ENCODE measurements around the gene CDX2. TPM values are rescaled to one million over a fixed set of nuclear protein-coding genes. Genes with fewer than 3 reads are reported as not detected.

Gene CDX2
- total RNA-seq, 1 donor from 2014 or later, result not detected

DNA sequence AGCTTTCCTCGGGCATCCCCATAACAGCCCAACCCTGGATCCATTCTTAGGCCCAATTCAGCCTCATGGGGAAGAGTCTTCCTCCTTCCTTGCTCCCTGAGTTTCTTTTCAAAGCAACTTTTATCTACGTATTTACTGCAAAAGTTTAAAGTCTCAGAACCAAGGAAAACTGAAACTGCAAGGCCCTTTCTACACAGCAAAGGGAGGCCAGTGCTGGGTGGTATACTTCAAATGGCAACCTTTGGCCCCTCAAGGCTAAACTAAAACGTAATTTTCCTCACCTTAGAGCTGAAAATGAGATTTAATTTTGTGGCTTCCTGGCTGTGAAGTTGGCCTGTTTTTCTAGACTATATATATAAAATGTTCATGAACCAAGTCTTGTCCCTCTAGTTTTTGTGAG is 5.6 kb downstream of the CDX2 start:
- no peak for DNase-seq (ENCODE audit: low spot score)
- Mint-ChIP-seq H3K36me3 (ENCODE audit: low read depth) (no peaks in the 10 kb centered on the region), H3K9me3 (ENCODE audit: low read depth) (no peaks in the 10 kb centered on the region), H3K4me1 (ENCODE audit: low read depth) (peaks cover 19% of the 10 kb centered on the region), H3K27me3 (ENCODE audit: low read depth) (peaks cover 80% of the 10 kb centered on the region), H3K27ac (ENCODE audit: unreplicated experiment) (no peak overlapping the region), H3K4me3 (ENCODE audit: unreplicated experiment) (no peak overlapping the region)
- TF ChIP-seq, protein P1, sequence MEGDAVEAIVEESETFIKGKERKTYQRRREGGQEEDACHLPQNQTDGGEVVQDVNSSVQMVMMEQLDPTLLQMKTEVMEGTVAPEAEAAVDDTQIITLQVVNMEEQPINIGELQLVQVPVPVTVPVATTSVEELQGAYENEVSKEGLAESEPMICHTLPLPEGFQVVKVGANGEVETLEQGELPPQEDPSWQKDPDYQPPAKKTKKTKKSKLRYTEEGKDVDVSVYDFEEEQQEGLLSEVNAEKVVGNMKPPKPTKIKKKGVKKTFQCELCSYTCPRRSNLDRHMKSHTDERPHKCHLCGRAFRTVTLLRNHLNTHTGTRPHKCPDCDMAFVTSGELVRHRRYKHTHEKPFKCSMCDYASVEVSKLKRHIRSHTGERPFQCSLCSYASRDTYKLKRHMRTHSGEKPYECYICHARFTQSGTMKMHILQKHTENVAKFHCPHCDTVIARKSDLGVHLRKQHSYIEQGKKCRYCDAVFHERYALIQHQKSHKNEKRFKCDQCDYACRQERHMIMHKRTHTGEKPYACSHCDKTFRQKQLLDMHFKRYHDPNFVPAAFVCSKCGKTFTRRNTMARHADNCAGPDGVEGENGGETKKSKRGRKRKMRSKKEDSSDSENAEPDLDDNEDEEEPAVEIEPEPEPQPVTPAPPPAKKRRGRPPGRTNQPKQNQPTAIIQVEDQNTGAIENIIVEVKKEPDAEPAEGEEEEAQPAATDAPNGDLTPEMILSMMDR (IDR thresholded peaks at IDR 0.05), result no peak

DNA sequence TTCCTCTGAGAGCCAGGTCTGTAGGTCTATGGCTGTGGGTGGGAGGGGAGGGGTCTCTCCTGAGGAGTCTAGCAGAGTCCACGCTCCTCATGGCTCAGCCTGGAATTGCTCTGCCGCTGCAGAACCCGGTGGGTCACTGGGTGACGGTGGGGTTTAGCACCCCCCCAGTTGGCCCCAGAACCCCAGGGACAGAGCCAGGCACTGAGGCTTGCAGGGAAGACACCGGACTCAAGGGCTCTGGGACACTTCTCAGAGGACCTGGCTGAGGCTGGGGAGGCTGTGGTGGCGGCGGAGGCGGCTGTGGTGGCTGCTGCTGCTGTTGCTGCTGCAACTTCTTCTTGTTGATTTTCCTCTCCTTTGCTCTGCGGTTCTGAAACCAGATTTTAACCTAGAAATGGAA is 6.1 kb downstream of the CDX2 start:
- H3K27me3 Mint-ChIP-seq (ENCODE audit: low read depth), result peaks cover 84% of the 10 kb centered on the region
- TF ChIP-seq, protein P1 (IDR thresholded peaks at IDR 0.05), result no peak

DNA sequence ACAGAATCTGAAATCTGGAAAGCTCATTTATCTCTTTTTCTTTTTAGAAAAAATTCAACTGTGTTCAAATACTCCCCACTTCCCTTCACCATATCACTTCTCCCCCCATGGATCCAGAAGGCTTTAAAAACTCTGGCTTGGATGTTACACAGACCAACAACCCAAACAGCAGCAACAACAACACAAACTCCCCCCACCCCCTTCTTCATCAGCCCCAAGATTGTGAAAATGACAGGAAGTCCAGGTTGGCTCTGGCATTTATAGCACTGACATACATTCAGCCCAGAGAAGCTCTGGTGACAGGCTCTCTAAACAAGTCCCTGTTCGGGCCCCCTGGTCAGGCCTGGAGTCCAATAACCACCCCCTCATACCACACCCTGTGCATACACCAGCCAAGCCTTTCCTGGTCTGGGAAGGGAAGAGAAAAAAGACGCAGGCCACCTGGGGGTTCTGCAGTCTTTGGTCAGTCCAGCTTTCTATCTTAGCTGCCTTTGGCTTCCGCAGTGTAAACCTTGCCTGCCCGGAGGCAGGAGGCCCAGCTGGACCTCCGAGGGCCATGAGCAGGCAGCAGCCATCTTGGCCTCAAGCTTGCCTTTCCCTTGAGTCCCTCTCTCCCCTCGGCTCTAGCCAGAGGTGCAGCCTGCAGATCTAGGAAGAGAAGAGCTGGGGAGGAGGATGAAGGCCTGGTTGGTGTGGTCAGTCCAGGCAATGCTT is 6.8 kb downstream of the CDX2 start:
- H3K27ac Mint-ChIP-seq (ENCODE audit: unreplicated experiment), result no peak overlapping the region
- no peak overlapping the region for H3K4me3 Mint-ChIP-seq (ENCODE audit: unreplicated experiment)
- H3K27me3 Mint-ChIP-seq (ENCODE audit: low read depth), result peaks cover 81% of the 10 kb centered on the region
- H3K9me3 Mint-ChIP-seq (ENCODE audit: low read depth), result no peaks in the 10 kb centered on the region
- peaks cover 17% of the 10 kb centered on the region for H3K4me1 Mint-ChIP-seq (ENCODE audit: low read depth)
- H3K36me3 Mint-ChIP-seq (ENCODE audit: low read depth), result no peaks in the 10 kb centered on the region
- TF ChIP-seq, protein P1 (IDR thresholded peaks at IDR 0.05), result no peak
- DNase-seq (ENCODE audit: low spot score), result no peak

More for the DNA sequence above, 6.1 kb downstream of the CDX2 start:
- no peaks in the 10 kb centered on the region for H3K36me3 Mint-ChIP-seq (ENCODE audit: low read depth)
- H3K4me3 Mint-ChIP-seq (ENCODE audit: unreplicated experiment), result no peak overlapping the region
- H3K9me3 Mint-ChIP-seq (ENCODE audit: low read depth), result no peaks in the 10 kb centered on the region
- DNase-seq (ENCODE audit: low spot score), result no peak
- peaks cover 17% of the 10 kb centered on the region for H3K4me1 Mint-ChIP-seq (ENCODE audit: low read depth)
- no peak overlapping the region for H3K27ac Mint-ChIP-seq (ENCODE audit: unreplicated experiment)

DNA sequence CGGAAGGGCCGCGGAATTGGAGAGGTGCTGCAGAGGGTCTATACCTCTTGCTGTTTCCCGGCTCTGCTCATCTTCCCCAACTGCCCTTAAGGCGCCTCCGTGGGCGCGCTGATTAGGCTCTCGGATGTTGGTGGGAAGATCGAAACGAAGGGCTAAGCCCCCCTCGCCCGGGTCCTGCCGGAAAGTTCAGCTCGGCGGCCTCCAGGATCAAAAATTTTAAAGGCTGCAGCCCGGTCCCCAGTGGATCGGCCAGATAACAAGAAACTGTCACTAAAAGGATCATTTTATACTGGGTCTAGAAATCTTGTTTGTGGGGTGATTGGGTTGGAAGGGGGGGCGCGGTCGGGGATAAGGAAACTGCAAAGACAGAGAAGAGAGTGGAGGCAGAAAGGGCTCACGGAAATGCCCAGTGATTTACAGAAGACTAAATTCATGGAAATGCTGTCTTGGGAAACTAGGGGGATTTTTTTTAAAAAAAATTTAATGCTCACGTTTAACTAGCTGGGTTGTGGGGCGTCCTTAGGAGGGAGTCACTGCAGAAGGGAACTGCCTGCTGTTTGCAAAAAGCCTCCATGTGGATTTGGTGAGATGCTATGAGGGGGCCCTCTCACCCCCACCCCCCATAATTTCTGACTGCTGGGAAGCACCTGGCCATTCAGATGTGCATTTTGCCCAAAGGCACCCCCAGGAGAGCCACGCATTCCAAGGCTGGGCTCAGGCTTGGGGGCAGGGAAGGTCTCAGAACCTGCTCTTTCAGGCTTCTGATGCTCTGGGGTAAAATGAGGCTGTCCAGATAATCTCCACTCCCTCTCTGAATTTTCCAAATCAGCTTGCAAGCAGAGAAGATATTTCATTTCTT is 7.7 kb downstream of the CDX2 start:
- Mint-ChIP-seq H3K4me1 (ENCODE audit: low read depth) (peaks cover 16% of the 10 kb centered on the region), H3K4me3 (ENCODE audit: unreplicated experiment) (no peak overlapping the region), H3K9me3 (ENCODE audit: low read depth) (no peaks in the 10 kb centered on the region), H3K36me3 (ENCODE audit: low read depth) (no peaks in the 10 kb centered on the region), H3K27me3 (ENCODE audit: low read depth) (peaks cover 81% of the 10 kb centered on the region), H3K27ac (ENCODE audit: unreplicated experiment) (no peak overlapping the region)
- DNase-seq (ENCODE audit: low spot score), result no peak
- TF ChIP-seq, protein P1 (IDR thresholded peaks at IDR 0.05), result no peak

DNA sequence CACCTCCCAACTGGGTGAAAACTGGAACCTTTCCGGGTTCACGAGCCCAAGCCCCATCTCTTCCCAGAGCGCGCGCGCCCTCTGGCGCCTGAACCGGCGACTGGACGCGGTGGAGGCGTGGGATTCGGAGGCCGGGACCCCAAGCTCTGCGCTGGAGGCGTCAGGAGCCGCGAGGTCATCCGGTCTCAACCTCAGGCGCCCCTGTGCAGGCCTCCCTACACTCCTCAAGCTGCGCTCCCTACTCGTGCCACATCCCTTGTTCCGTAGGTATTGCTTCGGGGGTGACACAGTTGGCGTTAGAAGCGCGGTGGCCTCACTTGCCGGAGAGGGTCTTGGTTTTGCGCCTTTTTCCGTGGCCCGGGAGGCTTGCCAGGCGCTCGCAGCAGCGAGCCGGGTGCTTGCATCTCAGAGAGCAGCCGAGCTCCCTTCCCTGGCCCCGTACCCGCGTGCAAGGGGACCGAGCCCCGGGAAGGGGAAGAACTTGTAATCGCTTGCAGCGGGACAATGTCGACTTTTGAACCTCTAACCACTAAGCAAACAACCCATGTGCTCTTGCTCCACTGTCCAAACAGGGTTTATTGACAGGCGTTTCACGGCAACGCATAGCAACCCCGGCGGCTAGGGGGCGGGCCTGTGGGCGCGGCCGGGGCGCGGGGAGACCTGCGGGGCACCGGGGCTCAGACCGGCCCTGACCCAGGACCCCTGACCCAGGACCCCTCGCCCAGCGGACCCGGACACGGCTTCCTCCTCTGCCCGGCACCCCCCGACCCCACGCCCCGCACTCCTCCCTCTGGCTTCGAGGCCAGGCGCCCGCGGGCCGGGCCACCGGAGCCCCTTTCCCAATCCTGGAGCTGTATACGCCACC is 8.5 kb downstream of the CDX2 start:
- peak overlapping the region; percentile 57 for H3K4me3 Mint-ChIP-seq (ENCODE audit: unreplicated experiment)
- no peak for DNase-seq (ENCODE audit: low spot score)
- H3K27me3 Mint-ChIP-seq (ENCODE audit: low read depth), result peaks cover 80% of the 10 kb centered on the region
- no peaks in the 10 kb centered on the region for H3K9me3 Mint-ChIP-seq (ENCODE audit: low read depth)
- H3K36me3 Mint-ChIP-seq (ENCODE audit: low read depth), result no peaks in the 10 kb centered on the region
- H3K4me1 Mint-ChIP-seq (ENCODE audit: low read depth), result peaks cover 12% of the 10 kb centered on the region
- no peak overlapping the region for H3K27ac Mint-ChIP-seq (ENCODE audit: unreplicated experiment)
- TF ChIP-seq, protein P1 (IDR thresholded peaks at IDR 0.05), result peak; percentile 69

Data from chondrocyte (in vitro differentiated cells).